ENCODE results near the gene GSTK1.
"Not testable (repeated sequence)": the region's sequence is repeated elsewhere in the genome, so short reads cannot be mapped to it uniquely, and the experiment has no call there.

Gene GSTK1

DNA sequence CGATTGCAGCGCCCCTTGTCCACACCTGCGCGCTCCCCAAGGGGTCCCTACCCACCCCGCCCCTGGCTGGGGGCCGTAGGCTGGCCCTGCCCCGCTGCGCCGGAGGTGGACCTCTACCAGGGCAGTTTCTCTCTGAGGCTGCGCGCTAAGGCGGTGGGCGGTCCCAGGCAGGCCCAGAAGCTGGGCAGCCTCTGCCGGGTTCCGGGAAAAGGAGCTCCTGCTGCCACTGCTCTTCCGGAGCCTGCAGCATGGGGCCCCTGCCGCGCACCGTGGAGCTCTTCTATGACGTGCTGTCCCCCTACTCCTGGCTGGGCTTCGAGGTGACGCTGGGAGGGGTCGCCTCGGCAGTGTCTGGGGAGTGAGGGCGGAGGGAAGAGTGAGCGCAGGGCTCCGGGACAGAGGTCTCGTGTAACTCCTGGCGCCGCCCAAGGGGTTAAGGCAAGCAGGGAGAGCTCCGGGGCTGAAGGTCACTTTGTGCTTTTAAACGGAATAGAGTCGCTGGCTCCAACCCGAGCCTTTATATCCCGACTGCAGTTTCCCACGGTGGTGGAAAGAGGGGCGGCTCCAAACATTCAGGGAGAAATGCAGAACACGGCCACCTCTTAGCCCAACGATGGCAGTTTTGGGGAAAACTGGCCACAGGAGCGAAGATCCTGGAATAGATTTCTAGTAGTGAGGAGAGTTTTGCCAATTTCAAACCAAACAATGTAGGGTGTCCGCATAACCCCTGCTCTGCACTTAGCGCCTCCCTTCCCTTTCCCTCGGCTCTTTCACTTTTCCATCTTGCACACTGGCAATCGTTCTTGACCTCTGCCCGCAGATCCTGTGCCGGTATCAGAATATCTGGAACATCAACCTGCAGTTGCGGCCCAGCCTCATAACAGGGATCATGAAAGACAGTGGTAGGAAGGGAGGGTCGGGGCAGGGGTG is at the start of gene GSTK1:
Gene GSTK1, plus strand, starts transcription at position 176 of the 930 bp plus-strand sequence. Its CDS starts 73 bp downstream, at position 249.
- Histone ChIP-seq H3K79me2 (ENCODE audit: insufficient read depth, low read length) (no peaks in the 10 kb centered on the region; the same call in 1 of the 2 replicates), H3K27ac (ENCODE audit: low read depth, low read length) (0 out of 2 replicates have a peak within 1 kb of the TSS, but pooled peaks have one; percentile 17), H3K9me2 (replicated peaks; ENCODE audit: insufficient read depth, low read length) (no peaks in the 10 kb centered on the region), H3K27me3 (ENCODE audit: low read length) (no peaks in the 10 kb centered on the region), H3K9ac (ENCODE audit: low read length) (peak within 1 kb of the TSS; percentile 91), H3K4me2 (ENCODE audit: low read depth, low read length, poor library complexity, severe bottlenecking) (peak within 1 kb of the TSS; percentile 96), H3K9me3 (ENCODE audit: insufficient read depth, low read length) (no peaks in the 10 kb centered on the region), H2AFZ (ENCODE audit: low read depth, low read length, severe bottlenecking) (peak within 1 kb of the TSS; percentile 92), H3K36me3 (ENCODE audit: low read length) (no peaks in the 10 kb centered on the region), H4K20me1 (ENCODE audit: low read depth, low read length) (no peaks in the 10 kb centered on the region), H3K4me3 (ENCODE audit: insufficient read depth, low read length, poor library complexity, severe bottlenecking) (peak within 1 kb of the TSS; percentile 71), H3F3A (ENCODE audit: insufficient read depth) (no peaks in the 10 kb centered on the region)
- TF ChIP-seq EZH2phosphoT487 (conservative IDR thresholded peaks at IDR 0.05; ENCODE audit: low read length): no peak
- TF ChIP-seq, protein P1, sequence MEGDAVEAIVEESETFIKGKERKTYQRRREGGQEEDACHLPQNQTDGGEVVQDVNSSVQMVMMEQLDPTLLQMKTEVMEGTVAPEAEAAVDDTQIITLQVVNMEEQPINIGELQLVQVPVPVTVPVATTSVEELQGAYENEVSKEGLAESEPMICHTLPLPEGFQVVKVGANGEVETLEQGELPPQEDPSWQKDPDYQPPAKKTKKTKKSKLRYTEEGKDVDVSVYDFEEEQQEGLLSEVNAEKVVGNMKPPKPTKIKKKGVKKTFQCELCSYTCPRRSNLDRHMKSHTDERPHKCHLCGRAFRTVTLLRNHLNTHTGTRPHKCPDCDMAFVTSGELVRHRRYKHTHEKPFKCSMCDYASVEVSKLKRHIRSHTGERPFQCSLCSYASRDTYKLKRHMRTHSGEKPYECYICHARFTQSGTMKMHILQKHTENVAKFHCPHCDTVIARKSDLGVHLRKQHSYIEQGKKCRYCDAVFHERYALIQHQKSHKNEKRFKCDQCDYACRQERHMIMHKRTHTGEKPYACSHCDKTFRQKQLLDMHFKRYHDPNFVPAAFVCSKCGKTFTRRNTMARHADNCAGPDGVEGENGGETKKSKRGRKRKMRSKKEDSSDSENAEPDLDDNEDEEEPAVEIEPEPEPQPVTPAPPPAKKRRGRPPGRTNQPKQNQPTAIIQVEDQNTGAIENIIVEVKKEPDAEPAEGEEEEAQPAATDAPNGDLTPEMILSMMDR (IDR thresholded peaks at IDR 0.05; ENCODE audit: insufficient read depth, low read length, poor library complexity, severe bottlenecking): no peak

DNA sequence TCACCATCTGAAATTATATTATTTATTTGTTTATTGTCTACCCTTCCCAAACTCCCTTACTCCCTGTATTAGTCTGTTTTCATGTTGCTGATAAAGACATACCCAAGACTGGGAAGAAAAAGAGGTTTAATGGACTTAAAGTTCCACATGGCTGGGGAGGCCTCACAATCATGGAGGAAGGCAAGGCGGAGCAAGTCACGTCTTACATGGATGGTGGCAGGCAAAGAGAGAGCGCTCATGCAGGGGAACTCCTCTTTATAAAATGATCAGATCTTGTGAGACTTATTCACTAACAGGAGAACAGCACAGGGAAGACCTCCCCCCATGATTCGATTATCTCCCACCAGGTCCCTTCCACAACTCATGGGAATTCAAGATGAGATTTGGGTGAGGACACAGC is 49.8 kb upstream of the GSTK1 start:
- not testable (repeated sequence) for H3K4me3 ChIP-seq (ENCODE audit: insufficient read depth, low read length, poor library complexity, severe bottlenecking); H2AFZ ChIP-seq (ENCODE audit: low read depth, low read length, severe bottlenecking); H3K4me2 ChIP-seq (ENCODE audit: low read depth, low read length, poor library complexity, severe bottlenecking); H3K27me3 ChIP-seq (ENCODE audit: low read length); H3K9me3 ChIP-seq (ENCODE audit: insufficient read depth, low read length); H3K9ac ChIP-seq (ENCODE audit: low read length); H3K79me2 ChIP-seq (ENCODE audit: insufficient read depth, low read length); H3K36me3 ChIP-seq (ENCODE audit: low read length); H4K20me1 ChIP-seq (ENCODE audit: low read depth, low read length); H3K9me2 ChIP-seq (replicated peaks; ENCODE audit: insufficient read depth, low read length); H3F3A ChIP-seq (ENCODE audit: insufficient read depth); H3K27ac ChIP-seq (ENCODE audit: low read depth, low read length)

DNA sequence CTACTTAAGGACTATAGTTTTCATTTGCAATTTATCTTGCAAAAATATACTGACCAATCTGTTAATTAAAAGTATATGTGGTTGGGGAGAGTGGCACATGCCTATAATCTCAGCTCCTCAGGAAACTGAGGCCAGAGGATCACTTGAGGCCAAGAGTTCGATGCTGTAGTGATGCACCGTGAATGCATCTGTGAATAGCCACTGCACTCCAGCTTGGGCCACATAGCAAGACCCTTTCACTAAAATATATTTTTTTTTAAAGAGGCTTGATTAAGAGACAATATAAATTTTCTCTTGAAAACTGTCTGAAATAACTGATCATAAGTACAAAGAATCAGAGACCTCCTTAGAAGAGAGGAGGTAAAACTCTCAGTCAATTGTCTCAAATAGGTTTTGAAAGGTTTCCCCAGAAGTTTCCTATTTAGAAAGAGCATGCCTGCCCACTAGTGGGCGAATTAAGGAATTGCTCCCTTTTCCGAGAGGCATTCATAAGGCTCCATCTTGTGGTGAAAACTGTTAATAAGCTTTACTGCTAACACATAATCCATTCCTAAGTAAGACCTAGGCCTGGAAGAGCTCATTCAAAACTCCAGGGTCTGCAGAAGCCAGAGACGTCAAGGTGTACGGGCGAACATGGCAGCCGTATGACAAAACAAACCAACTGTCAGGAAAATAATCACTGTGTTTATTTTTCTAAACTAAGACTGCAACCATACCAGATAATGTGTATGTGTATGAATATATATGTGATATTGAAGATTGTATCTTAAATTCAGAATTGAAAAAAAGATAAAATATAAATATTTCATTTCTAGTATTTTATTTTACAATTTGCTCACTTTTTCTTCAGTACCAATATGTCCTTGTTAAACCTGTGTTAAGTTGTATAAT is 48.2 kb upstream of the GSTK1 start:
- Histone ChIP-seq H3K4me2 (ENCODE audit: low read depth, low read length, poor library complexity, severe bottlenecking) (no peak overlapping the region), H4K20me1 (ENCODE audit: low read depth, low read length) (no peaks in the 10 kb centered on the region), H3K36me3 (ENCODE audit: low read length) (no peaks in the 10 kb centered on the region), H3K27ac (ENCODE audit: low read depth, low read length) (no peak overlapping the region), H3K27me3 (ENCODE audit: low read length) (no peaks in the 10 kb centered on the region), H3K9me3 (ENCODE audit: insufficient read depth, low read length) (no peaks in the 10 kb centered on the region), H3F3A (ENCODE audit: insufficient read depth) (no peaks in the 10 kb centered on the region), H3K9me2 (replicated peaks; ENCODE audit: insufficient read depth, low read length) (no peaks in the 10 kb centered on the region), H2AFZ (ENCODE audit: low read depth, low read length, severe bottlenecking) (no peak overlapping the region), H3K79me2 (ENCODE audit: insufficient read depth, low read length) (no peaks in the 10 kb centered on the region), H3K4me3 (ENCODE audit: insufficient read depth, low read length, poor library complexity, severe bottlenecking) (no peak overlapping the region), H3K9ac (ENCODE audit: low read length) (no peak overlapping the region)
- no peak for TF ChIP-seq EZH2phosphoT487 (conservative IDR thresholded peaks at IDR 0.05; ENCODE audit: low read length)
- TF ChIP-seq, protein P1 (IDR thresholded peaks at IDR 0.05; ENCODE audit: insufficient read depth, low read length, poor library complexity, severe bottlenecking): peak; percentile 98
